Body of pancreas (tissue), 4 donors: ENCODE measurements around the gene KBTBD12. TPM values are rescaled to one million over a fixed set of nuclear protein-coding genes. Genes with fewer than 3 reads are reported as not detected.

Experiments
- ATAC-seq: fragments of 150-250 bp; one replicate; pipeline ENCODE4 v1.9.1; 2016
- DNase-seq, 4 donors: peaks; one replicate each; pipeline ENCODE4 v3.0.0-alpha.2; 2019
- H3K27ac ChIP-seq, 4 donors: fragments of 200-600 bp; sonication (generic); 1 replicate in 3 of 4; 2 replicates in 1 of 4; pipeline versions ENCODE4 v1.5.1 to v1.6.1; 2016 to 2019; ENCODE audit warnings: mild to moderate bottlenecking in 1 of 4, mixed read lengths in 1 of 4, moderate library complexity in 1 of 4
- H3K27me3 ChIP-seq, 2 donors: fragments of 200-600 bp; sonication (generic); one replicate each; pipeline ENCODE4 v1.6.0; 2016; ENCODE audit warnings: mild to moderate bottlenecking in 1 of 2
- H3K36me3 ChIP-seq, 2 donors: fragments of 200-600 bp; sonication (generic); replicated peaks in 1 of 2; 2 replicates each; pipeline ENCODE4 v1.5.1; 2016; ENCODE audit warnings: low read depth in 2 of 2; ENCODE audit not compliant: insufficient read depth in 1 of 2
- H3K4me1 ChIP-seq: fragments of 200-600 bp; sonication (generic); one replicate; pipeline ENCODE4 v1.6.0; 2016
- H3K4me3 ChIP-seq, 2 donors: fragments of 200-600 bp; sonication (generic); 1 replicate in 1 of 2; 2 replicates in 1 of 2; pipeline ENCODE4 v1.5.1; 2016 to 2019
- H3K9me3 ChIP-seq, 3 donors: fragments of 200-600 bp; sonication (generic); 1 replicate in 2 of 3; 2 replicates in 1 of 3; pipeline ENCODE4 v1.5.1; 2016
- CTCF ChIP-seq, 7 experiments: fragments of 450-650 bp in 4 of 7; fragments of 200-600 bp in 3 of 7; sonication (generic) in 3 of 7; IDR thresholded peaks; one replicate each; pipeline ENCODE4 v1.5.1; 2016 to 2019; ENCODE audit warnings: antibody characterized with exemption in 7 of 7
- POLR2A ChIP-seq, 3 donors: fragments of 450-650 bp; IDR thresholded peaks; one replicate each; pipeline ENCODE4 v1.6.1; 2016; ENCODE audit warnings: antibody characterized with exemption in 3 of 3, mild to moderate bottlenecking in 2 of 3
- WGBS, 2 donors: methylation state at CpG; one replicate each; pipeline ENCODE4 v1.1.5; 2017; 5-methylcytosine and 5-hydroxymethylcytosine counted together
- intact Hi-C: fragments of 100-400 bp; cut with DNase I; formaldehyde crosslinking; loops from one replicate; pipeline ENCODE4 v1.15.1; 2023
- total RNA-seq, 2 donors: library from RNA; depleted of rRNA; stranded (reverse); fragments of >200 nt; gene quantifications; one replicate each; pipeline ENCODE4 v1.1.0, GENCODE V29; 2016

The KBTBD12 gene
- total RNA-seq, 2 donors from 2014 or later, result 2.0 to 3.4 TPM

GRCh38 chr3:127978636-127979035 is 63.6 kb downstream of the KBTBD12 start:
- 72 to 96% methylated on average over 2 of the region's 2 CpGs for WGBS, 2 donors
- ATAC-seq (no peak), DNase-seq (no peak)
- Histone ChIP-seq H3K36me3 (no peaks in the 10 kb centered on the region), H3K27me3 (no peaks in the 10 kb centered on the region), H3K4me3 (no peak overlapping the region), H3K9me3 (no peaks in the 10 kb centered on the region), H3K4me1 (no peaks in the 10 kb centered on the region), H3K27ac (no peak overlapping the region)
- intact Hi-C loops, result no loop called here
- TF ChIP-seq CTCF (IDR thresholded peaks at IDR 0.05) (no peak), POLR2A (IDR thresholded peaks at IDR 0.05) (no peak)

- TF ChIP-seq CTCF (IDR thresholded peaks at IDR 0.05), result no peak
- TF ChIP-seq POLR2A (IDR thresholded peaks at IDR 0.05), result no peak
- Histone ChIP-seq H3K4me3 (no peak overlapping the region), H3K27me3 (no peaks in the 10 kb centered on the region), H3K27ac (no peak overlapping the region), H3K36me3 (no peaks in the 10 kb centered on the region), H3K9me3 (no peaks in the 10 kb centered on the region), H3K4me1 (no peaks in the 10 kb centered on the region)
- intact Hi-C loops, result no loop called here
- DNase-seq (no peak), ATAC-seq (no peak)
These were observed 64.4 kb downstream of the KBTBD12 start for GRCh38 chr3:127979473-127979872.

- Histone ChIP-seq H3K36me3 (no peaks in the 10 kb centered on the region), H3K9me3 (no peaks in the 10 kb centered on the region), H3K27ac (no peak overlapping the region), H3K27me3 (no peaks in the 10 kb centered on the region), H3K4me3 (no peak overlapping the region), H3K4me1 (no peaks in the 10 kb centered on the region)
- DNase-seq (no peak), ATAC-seq (no peak)
- no peak for TF ChIP-seq POLR2A (IDR thresholded peaks at IDR 0.05)
- no peak for TF ChIP-seq CTCF (IDR thresholded peaks at IDR 0.05)
- intact Hi-C loops, result no loop called here
These were observed 66.1 kb downstream of the KBTBD12 start for GRCh38 chr3:127981097-127981496.

- no peak for TF ChIP-seq POLR2A (IDR thresholded peaks at IDR 0.05)
- no peak for TF ChIP-seq CTCF (IDR thresholded peaks at IDR 0.05)
- ATAC-seq (no peak), DNase-seq (no peak)
- Histone ChIP-seq H3K4me3 (no peak overlapping the region), H3K4me1 (no peaks in the 10 kb centered on the region), H3K9me3 (no peaks in the 10 kb centered on the region), H3K27me3 (no peaks in the 10 kb centered on the region), H3K36me3 (no peaks in the 10 kb centered on the region), H3K27ac (no peak overlapping the region)
- 68 to 71% methylated on average over 3 of the region's 3 CpGs for WGBS, 2 donors
- intact Hi-C loops, result no loop called here
These were observed 67.1 kb downstream of the KBTBD12 start for GRCh38 chr3:127982155-127982554.

GRCh38 chr3:127984241-127984975 is 69.4 kb downstream of the KBTBD12 start:
- no peak for DNase-seq
- ATAC-seq, result no peak

More at GRCh38 chr3:127984241-127984975, 69.4 kb downstream of the KBTBD12 start:
- no peaks in the 10 kb centered on the region for H3K9me3 ChIP-seq
- H3K27ac ChIP-seq, result no peak overlapping the region
- TF ChIP-seq POLR2A (IDR thresholded peaks at IDR 0.05), result no peak
- TF ChIP-seq CTCF (IDR thresholded peaks at IDR 0.05), result no peak
- intact Hi-C loops, result no loop called here
- H3K27me3 ChIP-seq, result no peaks in the 10 kb centered on the region
- 82 to 84% methylated on average over 8 of the region's 8 CpGs for WGBS, 2 donors
- no peaks in the 10 kb centered on the region for H3K4me1 ChIP-seq
- H3K36me3 ChIP-seq, result no peaks in the 10 kb centered on the region
- H3K4me3 ChIP-seq, result no peak overlapping the region
